Mononuclear cell (primary cell): Measurements from ENCODE around the gene KDM2A. TPM values are rescaled to one million over a fixed set of nuclear protein-coding genes. Genes with fewer than 3 reads are reported as not detected.
"Not testable (repeated sequence)": the region's sequence is repeated elsewhere in the genome, so short reads cannot be mapped to it uniquely, and the experiment has no call there.

Source experiments
- H3K27me3 ChIP-seq: 2 replicates; pipeline ENCODE4 v1.6.0; 2011; ENCODE audit warnings: low read length, control low read depth; ENCODE audit not compliant: insufficient read depth
- H3K4me1 ChIP-seq: 2 replicates; pipeline ENCODE4 v1.5.1; 2011; ENCODE audit warnings: mild to moderate bottlenecking, low read length, control low read depth; ENCODE audit not compliant: insufficient read depth
- H3K4me3 ChIP-seq: 2 replicates; pipeline ENCODE4 v1.5.1; 2011; ENCODE audit warnings: mild to moderate bottlenecking, low read length, moderate library complexity
- H3K9me3 ChIP-seq: 2 replicates; pipeline ENCODE4 v1.5.1; 2011; ENCODE audit warnings: low read depth, mild to moderate bottlenecking, control low read depth, low read length
- total RNA-seq: library from RNA; depleted of rRNA; stranded (reverse); fragments of >200 nt; gene quantifications from one replicate; pipeline ENCODE4 v1.2.3, GENCODE V29; 2012

Gene KDM2A
- total RNA-seq, 1 donor, result 197 TPM

DNA sequence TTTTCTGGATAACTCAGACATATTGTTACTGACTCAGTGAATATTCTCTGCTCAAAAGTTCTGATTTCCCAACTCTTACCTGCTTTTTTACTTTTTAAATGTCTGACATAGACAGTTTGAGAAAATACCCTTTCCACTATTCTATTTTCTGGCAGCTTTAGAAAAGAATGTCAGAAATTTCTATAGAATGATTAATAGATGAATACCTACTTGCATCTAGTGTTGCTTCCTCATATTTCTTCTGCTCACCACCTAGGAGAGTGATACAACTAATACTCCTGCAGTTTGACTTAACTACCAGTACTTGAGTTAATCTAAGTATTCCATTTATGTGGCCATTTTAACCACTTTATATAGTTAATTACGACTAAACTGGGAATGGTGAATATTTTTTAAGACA, 55.2 kb downstream of the KDM2A start:
- Histone ChIP-seq H3K4me1 (peaks cover 5% of the 10 kb centered on the region), H3K27me3 (no peaks in the 10 kb centered on the region), H3K4me3 (no peak overlapping the region), H3K9me3 (no peaks in the 10 kb centered on the region)

DNA sequence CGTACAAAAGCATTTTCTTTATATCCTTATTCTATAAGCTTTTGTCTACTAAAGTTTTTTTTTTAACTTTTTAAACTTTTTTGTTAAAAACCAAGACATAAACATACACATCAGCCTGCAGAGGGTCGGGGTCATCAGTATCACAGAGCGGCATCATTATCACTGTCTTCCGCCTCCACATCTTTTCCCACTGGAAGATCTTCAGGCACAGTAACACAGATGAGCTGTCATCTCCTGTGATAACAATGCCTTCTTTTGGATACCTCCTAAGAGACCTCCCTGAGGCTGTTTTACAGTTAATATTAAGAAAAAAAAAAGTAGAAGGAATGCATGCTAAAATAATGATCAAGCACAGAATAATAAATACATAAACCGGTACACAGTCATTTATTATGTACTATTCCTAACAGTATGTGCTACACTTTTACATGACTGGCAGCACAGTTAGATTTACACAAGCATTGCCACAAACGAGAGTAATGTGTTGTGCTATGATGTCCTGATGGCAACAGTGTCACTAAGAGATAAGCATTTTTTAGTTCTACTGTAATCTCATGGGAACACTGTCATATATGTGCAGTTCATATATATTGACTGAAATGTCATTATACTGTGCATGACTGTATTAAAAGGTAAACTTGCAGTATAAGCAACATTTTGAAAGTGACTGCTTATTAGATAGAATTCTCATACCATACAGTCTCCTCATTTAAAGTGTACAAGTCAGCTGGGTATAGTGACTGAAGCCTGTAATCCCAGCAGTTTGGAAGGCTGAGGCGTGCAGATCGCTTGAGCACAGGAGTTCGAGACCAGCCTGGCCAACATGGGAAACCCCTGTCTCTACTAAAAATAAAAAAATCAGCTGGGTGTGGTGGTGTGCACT, 58.6 kb downstream of the KDM2A start:
- Histone ChIP-seq H3K27me3 (no peaks in the 10 kb centered on the region), H3K4me3 (no peak overlapping the region), H3K4me1 (peaks cover 5% of the 10 kb centered on the region), H3K9me3 (no peaks in the 10 kb centered on the region)

- no peak overlapping the region for H3K4me3 ChIP-seq
- no peaks in the 10 kb centered on the region for H3K27me3 ChIP-seq
- peaks cover 5% of the 10 kb centered on the region for H3K4me1 ChIP-seq
- no peaks in the 10 kb centered on the region for H3K9me3 ChIP-seq
Measured at GRCh38 chr11:67178421-67178820, 59.4 kb downstream of the KDM2A start.

DNA sequence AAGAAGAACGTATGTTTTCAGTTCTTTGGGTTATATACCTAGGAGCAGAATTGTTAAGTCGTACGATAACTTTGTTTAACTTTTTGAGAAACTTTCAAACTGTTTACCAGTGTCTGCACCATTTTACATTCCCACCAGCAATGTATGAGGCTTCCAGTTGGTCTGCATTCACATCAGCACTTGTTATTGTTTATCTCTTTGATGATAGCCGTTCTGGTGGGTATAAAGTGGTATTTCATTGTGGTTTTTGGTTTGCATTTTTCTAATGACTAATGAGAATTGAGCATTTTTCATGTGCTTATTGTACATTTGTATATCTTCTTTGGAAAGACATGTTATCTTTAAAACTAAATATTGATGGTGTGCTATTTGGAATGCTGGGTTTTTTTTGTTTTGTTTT, 59.8 kb downstream of the KDM2A start:
- H3K9me3 ChIP-seq, result no peaks in the 10 kb centered on the region
- H3K27me3 ChIP-seq, result no peaks in the 10 kb centered on the region
- H3K4me3 ChIP-seq, result no peak overlapping the region
- H3K4me1 ChIP-seq, result peaks cover 2% of the 10 kb centered on the region

- H3K4me3 ChIP-seq, result no peak overlapping the region
- no peaks in the 10 kb centered on the region for H3K9me3 ChIP-seq
- H3K4me1 ChIP-seq, result no peaks in the 10 kb centered on the region
- no peaks in the 10 kb centered on the region for H3K27me3 ChIP-seq
Measured at GRCh38 chr11:67179892-67180490, 60.9 kb downstream of the KDM2A start.

DNA sequence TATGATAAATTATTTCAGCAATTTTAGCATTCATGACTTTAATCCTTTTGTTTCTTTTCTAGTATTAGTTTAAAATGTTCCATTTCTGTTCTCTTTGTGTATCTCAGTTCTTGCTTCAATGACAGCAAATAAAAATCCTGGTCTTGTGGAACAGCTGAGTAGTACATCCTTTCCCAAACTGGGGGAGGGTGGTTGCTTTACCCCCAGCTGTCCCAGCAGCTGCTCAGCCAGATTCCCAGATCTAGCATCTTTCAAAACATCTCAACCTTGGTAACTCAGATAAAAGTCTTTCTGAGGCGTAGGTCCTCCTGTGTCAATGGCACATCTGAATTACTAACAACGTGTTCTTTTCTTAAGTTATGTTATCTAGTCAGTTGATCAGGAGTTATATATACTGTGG, 75.0 kb downstream of the KDM2A start:
- no peak overlapping the region for H3K4me3 ChIP-seq
- no peaks in the 10 kb centered on the region for H3K27me3 ChIP-seq
- peaks cover 35% of the 10 kb centered on the region for H3K4me1 ChIP-seq
- no peaks in the 10 kb centered on the region for H3K9me3 ChIP-seq

- Histone ChIP-seq H3K4me1 (peaks cover 27% of the 10 kb centered on the region), H3K4me3 (no peak overlapping the region), H3K27me3 (no peaks in the 10 kb centered on the region), H3K9me3 (no peaks in the 10 kb centered on the region)
Measured at GRCh38 chr11:67195971-67196456, 77.0 kb downstream of the KDM2A start.

- H3K4me1 ChIP-seq, result peaks cover 27% of the 10 kb centered on the region
- no peak overlapping the region for H3K4me3 ChIP-seq
- no peaks in the 10 kb centered on the region for H3K27me3 ChIP-seq
- no peaks in the 10 kb centered on the region for H3K9me3 ChIP-seq
Measured at GRCh38 chr11:67197606-67198005, 78.5 kb downstream of the KDM2A start.

DNA sequence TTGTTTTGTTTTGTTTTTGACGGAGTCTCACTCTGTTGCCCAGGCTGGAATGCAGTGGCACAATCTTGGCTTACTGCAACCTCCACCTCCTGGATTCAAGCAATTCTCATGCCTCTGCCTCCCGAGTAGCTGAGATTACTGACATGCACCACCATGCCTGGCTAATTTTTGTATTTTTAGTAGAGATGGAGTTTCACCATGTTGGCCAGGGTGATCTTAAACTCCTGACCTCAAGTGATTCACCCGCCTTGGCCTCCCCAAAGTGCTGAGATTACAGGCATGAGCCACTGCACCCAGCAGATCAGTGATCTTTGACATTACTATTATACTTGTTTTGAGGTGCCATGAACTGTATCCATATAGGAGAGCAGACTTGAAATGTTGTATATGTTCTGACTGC, 79.7 kb downstream of the KDM2A start:
- H3K27me3 ChIP-seq, H3K9me3 ChIP-seq, H3K4me3 ChIP-seq: not testable (repeated sequence)
- peaks cover 27% of the 10 kb centered on the region for H3K4me1 ChIP-seq

- H3K27me3 ChIP-seq, result no peaks in the 10 kb centered on the region
- H3K9me3 ChIP-seq, result no peaks in the 10 kb centered on the region
- peaks cover 23% of the 10 kb centered on the region for H3K4me1 ChIP-seq
- H3K4me3 ChIP-seq, result no peak overlapping the region
Measured at GRCh38 chr11:67199751-67200150, 80.7 kb downstream of the KDM2A start.

DNA sequence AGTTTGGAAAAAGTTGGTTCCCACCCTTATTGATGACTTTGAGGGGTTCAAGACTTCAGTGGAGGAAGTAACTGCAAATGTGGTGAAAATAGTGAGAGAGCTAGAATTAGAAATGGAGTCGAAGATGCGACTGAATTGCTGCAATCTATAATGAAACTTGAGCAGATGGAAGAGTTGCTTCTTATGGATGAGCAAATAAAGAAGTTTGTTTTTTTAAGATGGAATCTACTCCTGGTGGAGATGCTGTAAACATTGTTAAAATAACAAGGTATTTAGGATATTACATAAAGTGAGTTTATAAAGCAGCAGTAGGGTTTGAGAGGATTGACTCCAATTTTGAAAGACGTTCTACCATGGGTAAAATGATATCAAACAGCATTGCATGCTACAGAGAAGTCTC, 83.0 kb downstream of the KDM2A start:
- peaks cover 4% of the 10 kb centered on the region for H3K4me1 ChIP-seq
- no peak overlapping the region for H3K4me3 ChIP-seq
- no peaks in the 10 kb centered on the region for H3K9me3 ChIP-seq
- H3K27me3 ChIP-seq, result no peaks in the 10 kb centered on the region

DNA sequence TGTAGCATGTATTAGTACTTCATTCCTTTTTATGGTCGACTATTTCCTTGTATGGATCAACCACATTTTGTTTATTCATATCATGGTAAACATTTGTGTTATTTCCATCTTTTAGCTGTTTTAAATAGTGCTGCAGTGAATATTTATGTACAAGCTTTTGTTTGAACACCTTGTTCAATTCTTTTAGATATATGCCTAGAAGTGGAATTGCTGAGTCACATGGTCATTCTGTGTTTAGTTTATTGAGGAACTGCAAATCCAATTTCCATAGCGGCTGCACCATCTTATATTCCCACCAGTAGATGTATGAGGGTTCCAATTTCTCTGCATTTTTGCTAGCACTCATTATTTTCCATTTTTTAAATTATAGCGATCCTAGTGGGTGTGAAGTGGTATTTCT, 85.8 kb downstream of the KDM2A start:
- Histone ChIP-seq H3K4me1 (no peaks in the 10 kb centered on the region), H3K4me3 (no peak overlapping the region), H3K9me3 (no peaks in the 10 kb centered on the region), H3K27me3 (no peaks in the 10 kb centered on the region)

DNA sequence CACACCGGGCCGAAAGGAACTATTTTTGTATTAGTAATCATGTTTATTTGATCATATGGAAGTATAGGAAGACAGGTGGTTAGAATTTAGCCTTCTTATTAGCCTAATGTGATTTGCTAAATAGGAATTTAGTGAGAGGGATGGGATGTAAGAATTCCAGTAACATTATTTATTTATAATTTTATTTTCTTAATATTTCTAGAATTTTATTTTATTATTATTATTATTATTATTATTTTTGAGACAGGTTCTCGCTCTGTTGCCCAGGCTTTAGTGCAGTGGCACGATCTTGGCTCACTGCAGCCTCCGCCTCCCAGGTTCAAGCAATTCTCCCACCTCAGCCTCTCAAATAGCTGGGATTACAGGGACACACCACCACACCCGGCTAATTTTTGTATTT, 90.2 kb downstream of the KDM2A start:
- H3K4me1 ChIP-seq, result peaks cover 33% of the 10 kb centered on the region
- not testable (repeated sequence) for H3K9me3 ChIP-seq, H3K4me3 ChIP-seq, H3K27me3 ChIP-seq

DNA sequence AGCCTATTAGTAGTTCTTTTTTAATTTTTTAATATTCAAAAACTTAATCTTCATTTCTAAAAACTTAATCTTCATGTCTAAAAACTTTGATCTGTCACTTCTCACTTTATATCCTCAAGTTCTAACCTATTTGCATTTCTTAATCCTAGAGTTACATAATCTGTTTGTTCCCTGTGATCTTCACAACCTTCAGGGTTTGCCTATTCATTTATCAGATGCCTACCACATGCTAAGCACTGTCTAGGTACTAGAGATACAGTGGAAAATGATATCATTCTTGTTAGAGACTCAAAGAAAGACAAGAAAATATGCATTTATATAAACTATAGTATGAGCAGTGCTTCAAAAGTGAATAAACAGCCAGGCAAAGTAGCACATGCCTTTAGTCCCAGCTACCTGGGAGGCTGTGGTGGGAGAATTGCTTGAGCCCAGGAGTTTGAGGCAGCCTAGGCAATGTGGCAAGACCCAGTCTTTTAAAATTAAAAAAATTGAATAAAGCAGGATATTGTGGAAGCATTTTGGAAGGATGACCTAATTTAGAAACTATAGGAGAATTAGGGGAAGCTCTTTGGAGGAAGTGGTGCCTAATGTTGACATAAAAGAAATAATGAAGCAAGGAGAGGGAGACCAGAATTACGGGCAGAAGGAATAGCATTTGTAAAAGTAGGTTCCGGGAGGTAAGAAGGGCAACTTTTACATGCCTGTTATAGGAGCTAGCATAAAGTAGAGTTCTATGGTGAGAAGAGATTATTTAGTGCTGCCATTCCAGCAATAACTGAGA, 92.8 kb downstream of the KDM2A start:
- Histone ChIP-seq H3K9me3 (no peaks in the 10 kb centered on the region), H3K4me3 (no peak overlapping the region), H3K27me3 (no peaks in the 10 kb centered on the region), H3K4me1 (peaks cover 33% of the 10 kb centered on the region)

GRCh38 chr11:67213178-67213621, 94.1 kb downstream of the KDM2A start:
- Histone ChIP-seq H3K9me3 (no peaks in the 10 kb centered on the region), H3K4me1 (peaks cover 33% of the 10 kb centered on the region), H3K4me3 (no peak overlapping the region), H3K27me3 (no peaks in the 10 kb centered on the region)
